Subcutaneous abdominal adipose tissue (tissue), 5 donors: ENCODE data around the gene TRMT44.
A peak's percentile ranks its signal among the peaks of the same experiment; 100 is the strongest.

Source experiments
- H3K27ac ChIP-seq: one replicate; pipeline ENCODE4 v1.7.0; 2013; ENCODE audit warnings: low read depth, mild to moderate bottlenecking, inconsistent platforms, low read length, moderate library complexity
- H3K27me3 ChIP-seq, 5 donors: one replicate each; pipeline ENCODE4 v1.7.0; 2013; ENCODE audit warnings: low read length in 5 of 5, inconsistent platforms in 1 of 5; ENCODE audit not compliant: control insufficient read depth in 5 of 5, insufficient read depth in 4 of 5
- H3K36me3 ChIP-seq, 5 donors: one replicate each; pipeline ENCODE4 v1.7.0; 2013; ENCODE audit warnings: low read length in 5 of 5; ENCODE audit not compliant: control insufficient read depth in 5 of 5, insufficient read depth in 5 of 5
- H3K4me1 ChIP-seq, 5 donors: one replicate each; pipeline ENCODE4 v1.7.0; 2013; ENCODE audit warnings: low read length in 5 of 5, mild to moderate bottlenecking in 3 of 5, moderate library complexity in 1 of 5; ENCODE audit not compliant: control insufficient read depth in 5 of 5, insufficient read depth in 5 of 5
- H3K4me3 ChIP-seq, 5 donors: one replicate each; pipeline ENCODE4 v1.7.0; 2013; ENCODE audit warnings: low read length in 5 of 5, low read depth in 1 of 5
- H3K9ac ChIP-seq, 5 donors: one replicate each; pipeline ENCODE4 v1.7.0; 2013; ENCODE audit warnings: low read length in 5 of 5, mild to moderate bottlenecking in 4 of 5, moderate library complexity in 3 of 5
- H3K9me3 ChIP-seq, 5 donors: one replicate each; pipeline ENCODE4 v1.7.0; 2013; ENCODE audit warnings: low read length in 5 of 5; ENCODE audit not compliant: control insufficient read depth in 5 of 5
- donor health status: healthy.
- donor health status: healthy.
- donor health status: healthy.
- donor health status: healthy.
- donor health status: healthy.

TRMT44 gene

GRCh38 chr4:8473198-8473919, 32.8 kb downstream of the TRMT44 start:
- no peaks in the 10 kb centered on the region for H3K9me3 ChIP-seq
- peaks cover 0 to 60% (median 46%) of the 10 kb centered on the region in 5 donors for H3K36me3 ChIP-seq
- peaks cover 2 to 23% (median 17%) of the 10 kb centered on the region in 5 donors for H3K4me1 ChIP-seq
- peak overlapping the region in 3 of 5 donors; percentile 1 to 26 (median 14) for H3K9ac ChIP-seq
- no peak overlapping the region for H3K4me3 ChIP-seq
- no peaks in the 10 kb centered on the region for H3K27me3 ChIP-seq
- H3K27ac ChIP-seq, result peak overlapping the region; percentile 50

- peaks cover 0 to 54% (median 43%) of the 10 kb centered on the region in 5 donors for H3K36me3 ChIP-seq
Observed at GRCh38 chr4:8473920-8474590, 33.5 kb downstream of the TRMT44 start.

GRCh38 chr4:8474856-8475255, 34.3 kb downstream of the TRMT44 start:
- Histone ChIP-seq H3K9ac (no peak overlapping the region), H3K36me3 (peaks cover 0 to 47% (median 35%) of the 10 kb centered on the region in 5 donors), H3K27ac (no peak overlapping the region), H3K27me3 (no peaks in the 10 kb centered on the region), H3K9me3 (no peaks in the 10 kb centered on the region), H3K4me1 (peaks cover 2 to 23% (median 17%) of the 10 kb centered on the region in 5 donors), H3K4me3 (no peak overlapping the region)

More at GRCh38 chr4:8473920-8474590, 33.5 kb downstream of the TRMT44 start:
- Histone ChIP-seq H3K9me3 (no peaks in the 10 kb centered on the region), H3K27ac (peak overlapping the region; percentile 50), H3K4me3 (no peak overlapping the region), H3K4me1 (peaks cover 2 to 23% (median 17%) of the 10 kb centered on the region in 5 donors), H3K9ac (no peak overlapping the region), H3K27me3 (no peaks in the 10 kb centered on the region)

- Histone ChIP-seq H3K4me3 (no peak overlapping the region), H3K9me3 (no peaks in the 10 kb centered on the region), H3K9ac (no peak overlapping the region), H3K27me3 (no peaks in the 10 kb centered on the region), H3K36me3 (peaks cover 0 to 43% (median 31%) of the 10 kb centered on the region in 5 donors), H3K27ac (no peak overlapping the region), H3K4me1 (peaks cover 2 to 23% (median 17%) of the 10 kb centered on the region in 5 donors)
Observed at GRCh38 chr4:8475751-8476575, 35.4 kb downstream of the TRMT44 start.

GRCh38 chr4:8477095-8477635, 36.6 kb downstream of the TRMT44 start:
- H3K9me3 ChIP-seq, result no peaks in the 10 kb centered on the region
- H3K36me3 ChIP-seq, result peaks cover 0 to 34% (median 25%) of the 10 kb centered on the region in 5 donors
- peaks cover 2 to 21% (median 15%) of the 10 kb centered on the region in 5 donors for H3K4me1 ChIP-seq
- no peak overlapping the region for H3K27ac ChIP-seq
- no peak overlapping the region for H3K9ac ChIP-seq
- no peak overlapping the region for H3K4me3 ChIP-seq
- no peaks in the 10 kb centered on the region for H3K27me3 ChIP-seq

- Histone ChIP-seq H3K36me3 (peaks cover 0 to 32% (median 25%) of the 10 kb centered on the region in 5 donors), H3K4me3 (no peak overlapping the region), H3K9me3 (no peaks in the 10 kb centered on the region), H3K27ac (no peak overlapping the region), H3K9ac (no peak overlapping the region), H3K4me1 (peaks cover 0 to 16% (median 10%) of the 10 kb centered on the region in 5 donors), H3K27me3 (no peaks in the 10 kb centered on the region)
Observed at GRCh38 chr4:8477676-8478075, 37.1 kb downstream of the TRMT44 start.

- no peak overlapping the region for H3K4me3 ChIP-seq
- no peaks in the 10 kb centered on the region for H3K9me3 ChIP-seq
- peaks cover 0 to 9% (median 3%) of the 10 kb centered on the region in 5 donors for H3K4me1 ChIP-seq
- no peaks in the 10 kb centered on the region for H3K27me3 ChIP-seq
- no peak overlapping the region for H3K27ac ChIP-seq
- H3K9ac ChIP-seq, result no peak overlapping the region
- peaks cover 0 to 32% (median 25%) of the 10 kb centered on the region in 5 donors for H3K36me3 ChIP-seq
Observed at GRCh38 chr4:8478371-8478770, 37.8 kb downstream of the TRMT44 start.

- H3K4me3 ChIP-seq, result no peak overlapping the region
- no peaks in the 10 kb centered on the region for H3K9me3 ChIP-seq
- no peak overlapping the region for H3K9ac ChIP-seq
- H3K27me3 ChIP-seq, result no peaks in the 10 kb centered on the region
- peaks cover 0 to 32% (median 25%) of the 10 kb centered on the region in 5 donors for H3K36me3 ChIP-seq
- no peak overlapping the region for H3K27ac ChIP-seq
- peaks cover 0 to 3% (median 0%) of the 10 kb centered on the region in 5 donors for H3K4me1 ChIP-seq
Observed at GRCh38 chr4:8478801-8479744, 38.5 kb downstream of the TRMT44 start.

- H3K4me1 ChIP-seq, result no peaks in the 10 kb centered on the region
- H3K27me3 ChIP-seq, result no peaks in the 10 kb centered on the region
- H3K27ac ChIP-seq, result no peak overlapping the region
- H3K4me3 ChIP-seq, result no peak overlapping the region
- H3K9me3 ChIP-seq, result no peaks in the 10 kb centered on the region
- H3K9ac ChIP-seq, result no peak overlapping the region
- H3K36me3 ChIP-seq, result peaks cover 0 to 28% (median 21%) of the 10 kb centered on the region in 5 donors
Observed at GRCh38 chr4:8480221-8480620, 39.6 kb downstream of the TRMT44 start.
